NCI-H524 (cell line): ENCODE measurements around the gene BNIPL.

Experiments used
- DNase-seq, 2 experiments: peaks; one replicate each; lab custom pipeline; 2025; lab: John Stamatoyannopoulos, UW

Gene BNIPL

DNA sequence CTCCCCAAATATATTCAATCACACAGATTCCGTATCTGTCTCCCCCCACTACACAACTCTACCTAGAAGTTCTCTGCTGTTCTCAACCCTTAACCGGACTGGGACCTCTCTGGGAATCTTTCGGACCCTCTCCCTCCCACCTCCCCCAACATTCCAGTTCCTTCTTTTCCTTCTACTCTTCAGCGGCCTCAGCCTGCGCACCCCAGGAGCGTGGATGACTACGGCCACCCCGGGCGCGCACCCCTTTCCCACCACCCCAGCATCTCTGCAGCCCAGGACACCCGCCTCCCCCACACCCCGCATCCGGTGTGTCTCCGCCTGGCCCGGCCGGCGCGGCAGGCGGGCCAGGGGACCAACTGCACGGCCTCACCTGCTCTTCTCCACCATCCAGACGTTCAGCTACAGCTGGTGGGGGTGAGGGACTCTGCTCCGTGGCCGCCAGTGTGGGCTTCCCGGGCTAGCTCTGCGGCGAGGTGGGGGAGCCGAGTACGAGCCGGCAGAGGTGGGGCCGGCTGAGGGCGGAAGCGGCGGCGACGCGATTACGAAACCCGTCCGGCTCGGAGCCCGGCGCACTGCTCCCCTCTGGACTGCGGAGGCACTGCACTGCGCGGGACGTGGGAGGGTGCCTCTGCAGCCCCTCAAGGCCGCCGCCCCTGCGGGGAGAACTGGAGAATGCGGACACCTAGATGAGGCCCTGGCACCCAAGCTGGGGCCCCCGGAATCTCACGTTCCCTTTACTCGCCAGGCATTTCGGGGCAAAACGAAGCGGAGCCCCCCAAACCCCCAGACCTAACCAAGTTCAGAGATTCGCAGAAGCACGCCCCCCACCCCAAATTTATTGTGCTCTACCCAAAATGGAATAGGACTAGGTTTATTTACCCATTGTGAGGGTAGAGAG, 23.0 kb downstream of the BNIPL start, which contains the start of gene CDC42SE1:
Gene CDC42SE1, minus strand, starts transcription at position 514 of the 898 bp plus-strand sequence. CDS start 3,892 bp downstream, outside the sequence.
- DNase-seq = peak; percentile 52 to 81

DNA sequence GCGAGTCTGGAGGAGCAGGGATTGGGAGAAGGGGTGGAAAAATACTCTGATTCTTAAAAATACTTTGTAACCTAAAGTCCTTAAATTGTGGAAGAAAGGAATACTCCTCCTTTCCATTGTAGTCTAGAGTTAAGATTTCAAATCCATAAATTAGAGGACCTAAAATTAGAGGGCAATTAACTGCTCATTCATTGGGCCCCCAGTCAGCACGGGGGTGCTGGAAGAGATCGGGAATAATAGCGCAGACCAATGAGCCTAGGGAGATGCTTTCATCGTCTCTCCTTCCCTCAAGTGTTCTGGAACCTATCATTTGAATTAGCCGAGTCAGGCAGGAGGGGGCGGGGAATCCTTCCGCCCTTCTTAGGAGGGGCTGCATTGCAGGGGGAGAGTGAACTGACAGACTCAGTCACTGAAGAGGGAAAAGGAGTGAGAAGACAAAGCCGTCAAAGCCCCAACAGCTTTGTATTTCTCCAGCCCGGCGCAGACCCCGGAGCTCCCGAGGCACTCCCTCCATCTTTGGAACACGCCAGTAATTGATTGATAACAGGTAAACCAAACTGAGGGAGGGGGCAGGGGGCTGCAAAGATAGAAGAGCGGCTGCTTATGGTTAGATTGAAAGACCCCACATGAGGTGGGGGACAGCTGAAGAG, 23.7 kb downstream of the BNIPL start, which contains the start of gene MLLT11:
Gene MLLT11, plus strand, starts transcription at position 391 of the 650 bp plus-strand sequence. CDS start 6,828 bp downstream, outside the sequence.
- peak; percentile 88 to 95 for DNase-seq

DNA sequence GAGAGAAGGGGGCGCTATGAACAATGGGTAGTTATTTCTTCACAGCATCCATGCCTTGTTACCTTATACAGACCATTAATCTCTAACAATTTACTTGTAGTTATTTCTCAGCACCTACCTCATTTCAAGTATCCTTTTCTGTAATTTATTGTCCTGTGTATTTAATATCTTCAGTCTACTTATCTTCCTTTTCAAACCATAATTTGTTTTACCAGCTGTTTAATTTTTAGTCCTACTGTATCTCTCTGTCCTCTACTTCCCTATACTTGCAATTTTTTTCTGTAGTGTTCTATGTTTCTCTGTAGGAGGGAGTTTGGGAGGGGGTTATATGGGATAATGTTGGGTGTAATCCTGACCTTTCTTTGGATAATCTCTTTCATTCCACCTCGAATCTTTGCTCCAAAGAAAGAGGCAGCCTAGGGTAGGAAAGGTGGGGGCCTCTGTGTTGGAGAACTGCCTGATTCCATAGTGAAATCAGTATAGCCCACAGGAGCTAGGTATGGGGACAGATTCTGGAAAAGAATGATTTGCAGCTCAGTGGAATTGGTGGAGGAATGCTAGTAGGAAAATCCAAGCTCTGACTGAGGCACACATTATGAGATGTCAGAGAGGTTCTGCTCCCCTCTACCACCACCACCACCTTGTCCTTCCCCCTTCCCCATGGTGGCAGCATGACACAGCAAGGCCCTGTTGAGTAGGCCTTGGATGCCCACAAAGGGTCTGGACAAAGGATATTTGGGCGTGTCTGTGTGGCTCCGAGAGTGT, 24.5 kb downstream of the BNIPL start:
- DNase-seq = peak in 1 of 2 experiments; percentile 44

DNA sequence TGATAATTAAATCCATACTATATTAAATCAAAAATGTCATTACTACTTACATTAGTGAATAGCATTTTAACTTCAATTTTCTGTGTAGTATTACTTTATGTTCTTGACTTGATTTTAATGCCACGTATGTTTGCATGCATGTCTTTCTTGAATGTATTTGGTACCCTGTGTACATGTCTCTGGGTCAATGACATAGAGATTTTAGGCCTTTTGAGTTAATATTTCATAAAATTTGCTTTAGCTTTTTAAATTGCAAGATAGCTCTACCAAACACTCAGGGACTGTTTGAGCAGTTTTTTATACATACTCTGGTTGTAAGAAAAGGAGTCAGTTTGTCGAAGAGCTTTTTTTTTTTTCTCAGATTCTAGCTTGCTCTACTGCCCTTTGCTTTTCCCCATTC, 25.3 kb downstream of the BNIPL start:
- no peak for DNase-seq

DNA sequence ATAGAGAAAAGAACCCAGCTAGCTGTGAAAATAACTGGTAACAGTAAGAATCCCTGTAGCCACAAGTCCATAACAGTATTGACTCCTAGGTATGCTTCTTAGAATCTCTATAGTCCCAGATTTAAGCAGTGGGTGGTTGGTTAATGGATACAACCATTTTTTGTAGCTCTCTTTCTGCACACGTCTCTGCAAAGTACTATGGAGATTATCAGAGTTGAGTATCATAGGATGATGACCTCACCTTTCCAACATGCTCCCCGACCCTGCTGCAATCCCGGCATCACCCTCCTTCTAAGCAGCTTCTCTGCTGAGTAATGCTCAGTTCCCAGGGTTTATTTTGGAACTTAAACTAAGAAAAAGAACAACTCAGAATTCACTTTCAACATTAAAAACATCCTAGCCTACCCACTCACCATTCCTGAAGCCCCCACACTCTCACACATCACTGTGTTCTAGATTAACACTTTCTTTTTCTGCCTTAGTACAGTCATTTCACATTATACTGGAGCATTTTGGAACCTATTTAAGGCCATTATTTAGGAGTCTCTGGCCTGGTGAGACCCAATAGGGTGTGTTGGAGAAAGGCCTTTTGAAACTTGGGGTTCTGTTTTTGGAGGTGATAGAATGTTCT, 26.5 kb downstream of the BNIPL start:
- no peak for DNase-seq

DNA sequence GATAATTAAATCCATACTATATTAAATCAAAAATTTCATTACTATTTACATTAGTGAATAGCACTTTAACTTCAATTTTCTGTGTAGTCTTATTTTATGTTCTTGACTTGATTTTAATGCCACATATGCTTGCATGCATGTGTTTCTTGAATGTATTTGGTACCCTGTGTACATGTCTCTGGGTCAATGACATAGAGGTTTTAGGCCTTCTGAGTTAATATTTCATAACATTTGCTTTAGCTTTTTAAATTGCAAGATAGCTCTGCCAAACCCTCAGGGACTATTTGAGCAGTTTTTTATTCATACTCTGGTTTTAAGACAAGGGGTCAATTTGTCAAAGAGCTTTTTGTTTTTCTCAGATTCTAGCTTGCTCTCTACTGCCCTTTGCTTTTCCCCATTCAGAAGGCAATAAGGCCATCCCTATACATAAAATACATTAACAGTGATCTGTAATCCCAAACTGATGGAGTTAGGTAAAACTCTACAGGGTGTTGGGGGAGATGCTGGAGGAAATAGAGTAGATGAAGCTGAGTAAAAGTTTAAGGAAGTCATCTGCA, 28.8 kb downstream of the BNIPL start:
- DNase-seq = no peak

DNA sequence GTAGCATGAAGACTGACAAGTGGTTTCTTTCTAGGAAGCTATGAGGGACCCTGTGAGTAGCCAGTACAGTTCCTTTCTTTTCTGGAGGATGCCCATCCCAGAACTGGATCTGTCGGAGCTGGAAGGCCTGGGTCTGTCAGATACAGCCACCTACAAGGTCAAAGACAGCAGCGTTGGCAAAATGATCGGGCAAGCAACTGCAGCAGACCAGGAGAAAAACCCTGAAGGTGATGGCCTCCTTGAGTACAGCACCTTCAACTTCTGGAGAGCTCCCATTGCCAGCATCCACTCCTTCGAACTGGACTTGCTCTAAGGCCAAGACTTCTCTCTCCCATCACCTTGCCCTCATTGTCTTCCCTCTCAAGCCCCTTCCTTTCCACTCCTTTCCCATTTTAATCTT, 30.8 kb downstream of the BNIPL start:
- no peak for DNase-seq

DNA sequence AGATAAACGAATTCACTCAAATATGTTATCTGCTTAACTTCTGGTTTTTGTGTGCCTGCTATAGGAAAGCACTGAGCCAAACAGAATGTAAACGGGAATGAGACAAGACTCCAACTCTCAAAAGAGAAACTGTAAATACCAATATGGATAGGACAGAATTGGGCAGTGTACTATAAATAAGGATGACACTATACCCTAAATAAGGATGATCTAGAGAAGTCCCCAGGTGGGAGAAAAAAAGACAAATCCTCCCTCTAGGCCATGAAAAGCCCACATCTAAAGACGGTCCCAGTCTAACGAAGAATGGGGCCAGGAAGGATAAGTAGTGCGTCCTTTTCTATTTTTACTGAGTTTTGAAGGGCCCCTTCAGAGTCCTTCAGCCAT, 32.7 kb downstream of the BNIPL start:
- no peak for DNase-seq

DNA sequence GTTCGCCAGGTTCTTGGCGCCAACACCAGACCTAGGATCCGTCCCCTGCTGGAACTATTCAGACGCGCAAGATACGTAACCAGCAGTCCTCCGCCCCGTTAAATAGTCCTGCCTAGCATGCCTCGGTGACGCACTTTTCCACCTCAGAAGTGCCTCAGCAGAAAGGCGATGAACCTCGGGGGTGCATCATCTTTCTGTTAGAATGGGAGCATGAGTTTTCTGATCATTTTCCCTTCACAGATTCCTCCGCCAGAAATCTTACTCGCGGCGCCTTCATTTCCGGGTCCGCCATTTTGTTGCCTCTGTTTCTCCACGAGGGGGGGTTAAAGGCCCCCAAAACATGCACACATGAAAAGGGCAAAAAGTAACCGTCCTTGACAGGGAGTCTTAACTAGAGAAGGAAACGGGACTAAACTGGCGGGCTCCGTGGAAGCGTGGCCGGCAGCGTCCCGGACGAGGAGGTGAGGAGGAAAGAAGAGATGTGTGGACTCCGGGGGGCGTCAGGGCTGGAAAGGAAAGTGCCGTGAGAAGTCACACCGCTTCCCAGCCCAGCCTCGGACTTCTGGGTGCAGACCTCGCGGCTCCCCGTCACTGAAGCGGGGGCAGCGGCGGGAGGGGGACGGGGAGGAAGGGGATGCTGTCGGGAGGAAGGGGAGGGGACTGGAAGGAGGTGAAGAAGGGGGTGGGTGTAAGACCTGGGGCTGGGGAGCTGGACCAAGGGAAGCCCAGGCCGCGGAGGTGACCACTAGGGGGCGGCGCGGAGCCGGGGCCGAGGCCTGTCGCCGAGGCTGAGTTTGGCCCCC, 34.3 kb downstream of the BNIPL start, which contains the start of gene GABPB2:
Gene GABPB2, plus strand, starts transcription at position 288 of the 803 bp plus-strand sequence. CDS start 17,429 bp downstream, outside the sequence.
- peak; percentile 86 to 88 for DNase-seq

DNA sequence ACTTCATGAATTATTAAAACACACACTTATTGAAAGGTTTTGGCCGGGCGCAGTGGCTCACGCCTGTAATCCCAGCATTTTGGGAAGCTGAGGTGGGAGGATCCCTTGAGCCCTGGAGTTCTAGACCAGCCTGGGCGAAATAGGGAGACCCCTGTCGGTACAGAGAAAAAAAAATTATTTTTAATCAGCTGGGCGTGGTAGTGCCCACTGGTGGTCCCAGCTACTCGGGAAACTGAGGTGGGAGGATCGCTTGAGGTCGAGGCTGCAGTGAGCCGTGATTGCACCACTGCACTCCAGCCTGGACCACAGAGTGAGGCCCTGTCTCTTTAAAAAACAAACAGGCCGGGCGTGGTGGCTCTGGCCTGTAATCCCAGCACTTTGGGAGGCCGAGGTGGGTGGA, 35.8 kb downstream of the BNIPL start:
- DNase-seq = peak in 1 of 2 experiments; percentile 14

DNA sequence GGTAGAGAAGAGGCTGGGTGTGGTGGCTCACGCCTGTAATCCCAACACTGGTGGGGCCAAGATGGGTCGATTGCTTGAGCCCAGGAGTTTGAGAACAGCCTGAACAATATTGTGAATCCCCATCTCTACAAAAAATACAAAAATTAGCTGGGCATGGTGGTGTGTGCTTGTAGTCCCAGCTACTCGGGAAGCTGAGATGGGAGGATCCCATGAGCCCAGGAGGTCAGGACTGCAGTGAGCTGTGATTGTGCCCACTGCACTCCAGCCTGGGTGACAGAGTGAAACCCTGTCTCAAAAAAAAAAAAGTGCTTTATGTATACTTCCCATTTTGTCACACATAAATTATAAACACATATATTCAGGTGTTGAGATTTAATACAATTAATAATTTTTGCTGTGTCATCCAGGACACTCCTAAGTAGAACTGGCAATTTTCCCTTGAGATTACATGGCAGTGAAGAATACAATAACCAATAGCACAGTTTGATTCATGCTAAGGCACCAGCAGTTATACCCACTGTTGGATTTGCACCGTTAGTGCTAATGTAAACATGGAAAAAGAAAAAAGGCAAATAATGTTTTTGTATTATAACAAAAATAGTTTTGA, 49.7 kb downstream of the BNIPL start:
- no peak for DNase-seq
